HG02885 (cell line): ENCODE measurements around the gene ZC4H2.
"Not testable (repeated sequence)": the region's sequence is repeated elsewhere in the genome, so short reads cannot be mapped to it uniquely, and the experiment has no call there.

ENCODE experiments used
- ATAC-seq: cut with Tn5 transposase; IDR thresholded peaks from one replicate; pipeline ENCODE4 v1.9.1; 2021; ENCODE audit warnings: mild to moderate bottlenecking; ENCODE audit not compliant: unreplicated experiment, poor library complexity

The ZC4H2 gene, protein sequence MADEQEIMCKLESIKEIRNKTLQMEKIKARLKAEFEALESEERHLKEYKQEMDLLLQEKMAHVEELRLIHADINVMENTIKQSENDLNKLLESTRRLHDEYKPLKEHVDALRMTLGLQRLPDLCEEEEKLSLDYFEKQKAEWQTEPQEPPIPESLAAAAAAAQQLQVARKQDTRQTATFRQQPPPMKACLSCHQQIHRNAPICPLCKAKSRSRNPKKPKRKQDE

DNA sequence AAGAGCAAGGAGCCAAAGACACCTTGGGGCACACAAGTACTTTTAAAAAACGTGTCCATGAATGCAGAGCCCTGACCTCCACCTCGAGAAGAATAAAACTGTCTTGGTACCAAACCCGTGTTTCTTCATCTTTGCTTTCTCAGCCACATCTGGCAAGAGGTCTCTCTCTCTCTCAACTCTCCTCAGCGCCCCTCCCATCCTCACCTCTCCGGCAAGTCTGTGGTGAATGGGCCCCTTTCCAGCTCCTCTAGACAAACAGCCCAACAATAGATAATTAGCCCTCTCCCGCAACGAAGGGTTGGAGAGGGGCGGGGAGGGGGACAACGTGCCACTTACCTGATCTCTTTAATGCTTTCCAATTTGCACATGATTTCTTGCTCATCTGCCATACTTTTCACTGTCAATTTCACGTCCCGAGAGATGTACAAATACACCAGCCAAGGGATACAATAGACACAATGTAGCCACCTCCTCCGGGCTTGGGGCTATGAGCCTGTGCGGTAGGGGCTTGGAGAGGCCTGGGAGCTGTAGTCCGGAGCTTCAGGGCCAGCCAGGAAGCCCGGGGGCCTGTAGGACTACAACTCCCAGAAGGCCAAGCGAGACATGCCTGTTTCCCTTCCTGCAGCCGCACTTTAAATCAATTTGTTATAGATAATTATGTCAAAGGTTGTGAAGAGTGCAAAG, at the start of gene ZC4H2:
Gene ZC4H2, minus strand, starts transcription at position 462 of the 684 bp plus-strand sequence. Its CDS starts 73 bp downstream, at position 389.
- peak; percentile 99 for ATAC-seq

DNA sequence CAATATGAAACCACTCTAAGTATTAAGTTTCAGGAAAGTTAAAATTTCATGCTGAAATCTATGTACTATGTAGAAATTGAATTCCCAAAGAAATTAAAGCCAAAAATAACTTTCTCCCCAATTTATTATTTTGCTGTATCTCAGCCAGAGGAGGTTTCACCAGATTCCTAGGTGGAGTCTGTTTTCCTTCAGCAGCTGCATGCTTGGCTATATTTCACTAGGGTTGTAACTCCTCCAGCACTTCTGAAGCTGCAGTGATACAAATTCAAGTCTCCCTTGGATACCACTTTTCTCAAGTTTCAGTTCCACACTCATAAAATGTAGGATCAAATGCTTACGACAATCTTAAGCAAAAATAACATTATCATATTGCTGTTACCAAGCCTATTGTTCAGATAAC, 41.2 kb upstream of the ZC4H2 start:
- no peak for ATAC-seq

DNA sequence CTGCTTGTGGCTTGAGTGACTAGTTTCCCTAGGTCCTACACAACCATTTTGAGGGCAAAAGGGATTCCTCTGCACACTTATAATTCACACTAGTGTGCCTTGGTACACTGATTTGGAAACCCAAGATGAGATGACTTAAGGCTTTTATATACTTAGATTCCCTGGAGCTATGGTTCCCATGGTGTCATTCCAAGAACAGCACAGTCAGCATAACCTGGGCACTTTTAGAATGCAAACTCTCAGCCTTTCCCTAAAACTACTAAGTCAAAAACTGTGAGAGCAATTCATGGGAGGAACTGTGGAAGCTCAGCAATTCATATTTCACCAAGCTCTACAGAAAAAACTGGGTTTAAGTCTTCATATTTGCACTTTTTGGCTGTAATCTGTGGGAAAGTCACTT, 38.0 kb upstream of the ZC4H2 start:
- ATAC-seq: no peak

DNA sequence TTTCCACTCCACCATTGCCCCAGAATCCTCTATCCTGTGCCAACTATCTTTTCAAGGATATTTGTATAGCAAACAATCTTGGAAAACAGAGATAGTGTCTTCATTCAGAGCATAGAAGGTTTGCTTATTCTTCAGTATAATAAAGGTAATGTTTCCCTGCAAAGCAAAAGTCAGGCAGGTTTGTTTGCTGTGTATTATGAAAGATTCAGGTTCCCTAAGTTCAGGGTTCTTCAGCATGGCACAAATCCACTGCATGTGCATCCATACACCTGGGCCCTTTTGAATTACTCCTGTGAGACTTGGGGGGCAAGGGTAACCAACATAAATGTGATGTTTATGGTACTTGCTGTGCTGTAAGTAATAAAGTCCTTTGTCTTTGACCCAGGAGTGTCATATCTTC, 33.2 kb upstream of the ZC4H2 start:
- no peak for ATAC-seq

DNA sequence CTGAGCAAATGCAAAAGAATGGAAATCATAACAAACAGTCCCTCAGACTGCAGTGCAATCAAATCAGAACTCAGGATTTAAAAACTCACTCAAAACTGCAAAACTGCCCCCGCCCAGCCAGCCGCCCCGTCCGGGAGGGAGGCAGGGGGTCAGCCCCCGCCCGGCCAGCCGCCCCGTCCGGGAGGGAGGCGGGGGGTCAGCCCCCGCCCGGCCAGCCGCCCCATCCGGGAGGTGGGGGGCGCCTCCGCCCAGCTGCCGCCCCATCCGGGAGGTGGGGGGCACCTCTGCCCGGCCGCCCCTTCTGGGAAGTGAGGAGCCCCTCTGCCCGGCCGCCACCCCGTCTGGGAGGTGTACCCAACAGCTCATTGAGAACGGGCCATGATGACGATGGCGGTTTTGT, 26.0 kb upstream of the ZC4H2 start:
- not testable (repeated sequence) for ATAC-seq

DNA sequence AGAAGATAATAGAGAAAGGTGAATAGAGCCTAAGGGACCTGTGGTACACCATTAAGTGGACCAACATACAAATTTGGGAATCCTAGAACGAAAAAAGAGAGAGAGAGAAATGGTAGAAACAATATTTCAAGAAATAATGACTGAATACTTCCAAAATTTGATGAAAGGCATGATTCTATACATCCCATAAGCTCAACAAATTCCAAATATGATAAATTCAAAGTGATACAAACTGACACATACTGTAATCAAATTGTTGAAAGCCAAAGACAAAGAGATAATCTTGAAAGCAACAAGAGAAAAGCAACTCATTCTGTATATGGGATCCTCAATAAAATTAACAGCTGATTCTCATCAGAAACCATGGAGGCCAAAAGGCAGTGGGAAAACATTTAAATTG, 20.6 kb upstream of the ZC4H2 start:
- no peak for ATAC-seq

DNA sequence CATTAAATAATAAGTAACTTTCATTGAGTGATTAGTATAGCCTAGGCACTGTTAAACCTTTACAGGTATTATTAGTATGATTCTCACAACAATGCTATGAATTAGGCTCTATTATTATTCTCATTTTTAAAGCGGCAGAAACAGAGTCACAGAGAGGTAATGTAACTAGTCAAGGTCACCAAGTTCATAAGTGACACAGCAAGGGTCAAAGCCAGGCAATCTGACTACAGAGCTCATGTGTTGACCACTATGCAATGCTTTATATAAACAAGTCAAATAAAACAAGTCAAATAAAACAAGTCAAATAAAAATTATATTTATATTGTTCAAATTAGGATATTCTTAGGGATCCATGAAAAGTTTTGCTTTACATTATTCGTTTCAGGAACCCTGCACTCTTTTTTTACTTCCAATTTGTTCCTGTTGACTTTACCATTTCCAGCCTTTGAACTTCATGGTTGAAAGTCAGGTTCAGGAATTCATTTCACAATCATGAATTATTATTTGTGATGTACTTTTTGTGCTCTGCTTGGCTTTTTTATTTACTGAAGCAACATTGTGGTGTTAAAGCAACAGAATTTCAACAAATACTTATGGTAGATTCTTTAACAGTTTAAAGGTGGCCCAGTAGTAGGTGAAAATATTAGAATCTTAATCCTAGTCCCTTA, 18.0 kb upstream of the ZC4H2 start:
- ATAC-seq: no peak

DNA sequence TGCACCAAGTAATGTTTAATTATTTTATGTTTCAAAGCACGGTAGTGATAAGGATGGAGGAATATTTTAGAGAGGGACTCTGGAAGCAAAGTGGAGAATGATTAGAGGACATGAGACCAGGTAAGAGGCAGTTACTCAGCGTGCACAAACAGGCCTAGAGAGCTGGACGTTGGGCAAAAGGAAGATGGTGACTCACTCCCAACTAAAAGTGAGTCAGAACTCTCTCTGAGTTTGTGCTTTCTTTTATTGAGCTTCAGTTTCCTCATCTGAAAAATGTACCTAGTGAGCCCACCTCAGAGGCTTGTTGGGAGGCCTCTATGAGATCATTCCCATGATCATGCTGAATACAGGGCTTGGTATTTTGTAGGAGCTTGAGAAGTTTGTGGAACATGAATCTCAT, 1.6 kb upstream of the ZC4H2 start:
- ATAC-seq: no peak

DNA sequence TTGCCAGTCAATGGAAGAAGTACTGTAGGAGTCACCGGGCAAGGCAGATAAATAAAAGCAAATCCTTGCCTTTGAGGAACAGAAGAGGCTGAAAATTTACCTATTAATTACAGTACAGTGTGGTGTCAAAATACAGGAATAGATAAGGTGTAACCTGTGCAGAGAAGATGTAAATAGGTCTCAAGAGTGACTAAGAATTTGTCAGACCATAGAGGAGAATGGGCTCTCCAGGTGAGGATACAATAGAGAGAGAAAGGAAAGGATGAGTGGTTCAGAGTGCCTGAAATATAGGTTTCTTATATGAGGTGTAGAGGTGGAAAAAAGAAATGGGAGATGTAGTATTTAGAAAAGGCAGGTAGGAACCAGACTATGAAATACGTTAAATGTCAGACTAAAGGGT, 801 bp upstream of the ZC4H2 start:
- ATAC-seq: no peak

DNA sequence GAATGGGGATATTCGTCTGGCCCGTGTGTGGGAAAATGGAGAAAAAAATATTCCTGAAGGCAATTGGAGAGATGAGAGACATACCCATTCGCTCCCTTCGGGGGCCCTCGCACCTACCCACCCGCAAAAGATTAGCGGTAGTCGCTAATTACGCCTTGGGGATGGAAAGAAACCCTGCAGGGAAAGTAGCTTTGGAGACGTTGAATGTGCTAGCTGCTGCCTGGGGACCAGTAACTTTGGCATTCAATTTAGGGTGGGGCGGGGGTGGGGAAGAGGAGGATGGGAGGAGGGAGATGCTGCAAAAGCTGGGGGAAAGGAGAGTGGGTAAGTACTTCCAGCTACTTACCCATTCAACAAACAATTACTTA, 407 bp upstream of the ZC4H2 start:
- ATAC-seq: peak; percentile 29

DNA sequence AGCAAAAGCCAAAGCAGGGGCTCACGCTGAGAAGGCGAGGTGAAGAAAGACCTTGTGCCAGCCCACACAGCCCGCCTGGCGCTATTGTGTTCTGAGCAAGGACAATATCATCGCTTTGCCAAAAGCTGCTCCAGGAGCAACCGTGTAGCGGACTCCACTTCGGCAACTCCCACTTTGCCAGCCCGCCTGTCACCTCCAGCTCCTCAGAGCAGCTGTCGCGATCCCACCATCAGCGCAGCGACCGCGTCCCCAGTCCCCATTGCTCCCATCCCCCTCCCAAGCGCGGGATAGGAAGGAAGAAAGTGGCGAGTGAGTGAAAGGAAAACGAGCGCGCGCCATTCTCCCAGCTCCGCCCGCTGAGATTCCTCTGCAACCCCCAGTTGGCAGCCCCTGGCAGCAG, 759 bp downstream of the ZC4H2 start:
- peak; percentile 28 for ATAC-seq

DNA sequence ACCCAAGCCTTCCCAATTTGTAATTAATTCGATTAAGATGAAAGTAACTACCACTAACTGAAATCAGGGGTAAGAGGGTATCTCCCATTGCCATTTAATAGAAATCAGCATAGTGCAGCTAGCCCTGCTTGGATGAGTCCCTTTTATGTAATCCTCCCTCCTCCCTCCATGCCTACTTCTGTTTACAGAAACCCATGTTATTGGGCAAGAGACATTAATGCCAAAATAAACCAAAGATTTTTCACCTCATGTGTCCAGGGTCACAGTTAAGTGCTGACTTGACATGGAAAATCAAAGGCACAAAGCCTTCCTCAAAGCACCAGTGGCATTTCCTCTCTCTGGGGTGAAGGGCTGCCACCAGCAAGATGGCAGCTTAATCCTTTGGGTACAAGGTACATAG, 50.8 kb downstream of the ZC4H2 start:
- no peak for ATAC-seq

DNA sequence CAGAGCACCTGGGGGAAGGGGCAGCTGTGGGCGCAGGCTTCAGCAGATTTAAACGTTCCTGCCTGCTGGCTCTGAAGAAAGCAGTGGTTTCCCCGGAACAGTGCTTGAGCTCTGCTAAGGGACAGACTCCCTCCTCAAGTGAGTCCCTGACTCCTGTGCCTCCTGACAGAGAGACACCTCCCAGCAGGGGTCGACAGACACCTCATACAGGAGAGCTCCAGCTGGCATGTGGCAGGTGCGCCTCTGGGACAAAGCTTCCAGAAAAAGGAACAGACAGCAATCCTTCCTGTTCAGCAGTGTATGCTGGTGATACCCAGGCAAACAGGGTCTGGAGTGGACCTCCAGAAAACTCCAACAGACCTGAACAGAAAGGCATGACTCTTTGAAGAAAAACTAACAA, 68.1 kb downstream of the ZC4H2 start:
- no peak for ATAC-seq

DNA sequence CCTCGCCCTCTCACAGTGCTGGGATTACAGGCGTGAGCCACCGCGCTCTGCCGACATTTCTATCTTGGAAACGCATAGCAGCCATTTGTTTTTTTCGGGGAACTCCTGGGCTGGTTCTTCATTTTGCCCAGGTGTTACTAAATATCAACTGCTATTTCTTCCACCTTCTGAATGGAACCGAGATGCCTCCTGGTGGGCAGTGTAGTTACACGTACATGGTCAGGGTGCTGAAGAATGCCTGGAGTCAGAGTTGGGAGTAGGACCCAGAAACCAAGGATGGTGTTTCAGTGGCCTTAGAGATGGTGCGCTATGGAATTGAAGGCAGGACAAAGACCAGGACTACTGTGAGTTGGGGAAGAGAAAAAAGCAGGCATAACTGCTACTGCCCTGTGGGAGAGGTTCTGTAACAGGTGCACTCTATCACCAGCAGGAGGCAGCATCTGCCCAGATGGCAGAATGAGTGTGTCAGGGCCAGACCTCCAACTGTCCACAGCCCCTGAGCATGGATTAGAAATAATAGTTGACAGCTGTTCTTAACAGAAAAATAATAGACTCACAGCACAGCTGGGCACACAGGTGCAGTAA, 81.7 kb downstream of the ZC4H2 start:
- peak; percentile 92 for ATAC-seq

DNA sequence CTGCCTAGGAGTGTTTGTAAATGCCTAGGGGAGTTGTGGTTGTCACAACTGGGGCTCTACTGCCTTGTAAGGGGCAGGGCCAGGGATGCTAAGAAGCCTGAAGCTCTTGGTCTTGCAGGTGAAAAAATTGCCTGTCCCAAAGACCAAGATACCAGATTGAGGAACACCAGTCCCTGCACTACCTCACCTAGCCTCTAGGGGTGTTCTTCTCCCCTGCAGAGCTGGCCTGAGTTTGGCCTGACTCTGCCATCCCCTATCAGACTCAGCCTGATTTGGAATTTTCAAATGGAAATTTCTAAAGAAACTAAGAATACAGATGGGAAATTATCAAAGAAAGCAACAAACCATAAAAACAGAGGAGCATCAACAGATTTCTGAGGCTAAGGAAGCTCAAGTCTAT, 90.4 kb downstream of the ZC4H2 start:
- ATAC-seq: peak; percentile 75

DNA sequence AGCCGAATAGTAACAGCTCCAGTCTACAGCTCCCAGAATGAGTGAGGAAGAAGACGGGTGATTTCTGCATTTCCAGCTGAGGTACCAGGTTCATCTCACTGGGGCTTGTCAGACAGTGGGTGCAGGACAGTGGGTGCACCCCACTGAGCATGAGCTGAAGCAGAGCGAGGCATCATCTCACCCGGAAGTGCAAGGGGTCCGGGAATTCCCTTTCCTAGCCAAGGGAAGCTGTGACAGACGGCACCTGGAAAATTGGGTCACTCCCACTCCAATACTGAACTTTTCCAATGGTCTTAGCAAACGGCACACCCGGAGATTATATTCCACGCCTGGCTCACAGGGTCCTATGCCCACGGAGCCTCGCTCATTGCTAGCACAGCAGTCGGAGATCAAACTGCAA, 97.5 kb downstream of the ZC4H2 start:
- not testable (repeated sequence) for ATAC-seq

DNA sequence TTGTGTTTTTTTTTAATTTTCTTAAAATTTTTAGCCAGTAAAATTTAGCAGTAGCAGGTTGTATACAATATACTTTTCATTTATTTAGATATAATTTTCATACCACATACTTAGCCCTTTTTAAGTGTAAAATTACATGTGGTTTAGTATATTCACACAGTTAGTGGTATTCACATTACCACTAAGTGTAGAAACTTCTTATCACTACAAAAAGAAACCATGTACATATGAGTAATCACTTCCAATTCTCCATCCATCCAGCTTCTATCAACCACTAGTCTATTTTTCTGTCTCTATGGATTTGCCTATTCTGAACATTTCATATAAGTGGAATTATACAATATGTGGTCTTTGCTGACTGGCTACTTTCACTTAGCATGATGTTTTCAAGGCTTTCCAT, 109.0 kb downstream of the ZC4H2 start:
- ATAC-seq: no peak
